PFSK-1 (cell line): Measurements from ENCODE around the gene NQO1.

ENCODE experiments used
- FOXP2 ChIP-seq: optimal IDR thresholded peaks from 2 replicates; pipeline ENCODE3; 2011; ENCODE audit warnings: borderline replicate concordance, control low read depth, inconsistent platforms; ENCODE audit not compliant: insufficient read depth; ENCODE audit errors: extremely low read length, extremely low read depth
- POLR2AphosphoS5 ChIP-seq: IDR thresholded peaks from 2 replicates; pipeline ENCODE4 v1.6.1; 2012; ENCODE audit warnings: low read depth, mild to moderate bottlenecking, control low read depth, low read length, moderate library complexity
- SIN3A ChIP-seq: IDR thresholded peaks from 2 replicates; pipeline ENCODE4 v1.6.1; 2012; ENCODE audit warnings: mild to moderate bottlenecking, low read length, moderate library complexity, borderline replicate concordance; ENCODE audit not compliant: insufficient read depth
- TAF1 ChIP-seq: IDR thresholded peaks from 2 replicates; pipeline ENCODE4 v1.6.1; 2012; ENCODE audit warnings: low read length, control low read depth, borderline replicate concordance; ENCODE audit not compliant: insufficient read depth
- TF ChIP-seq, protein P1 (sequence below), 2 experiments: IDR thresholded peaks; 2 replicates each; pipeline versions ENCODE4 v1.6.1 to v1.8.0; 2011 to 2012; ENCODE audit warnings: low read depth in 2 of 2, low read length in 2 of 2, control low read depth in 1 of 2, inconsistent platforms in 1 of 2, mild to moderate bottlenecking in 1 of 2, moderate library complexity in 1 of 2; ENCODE audit not compliant: insufficient read depth in 1 of 2

- TF ChIP-seq SIN3A (no peak), POLR2AphosphoS5 (no peak), TAF1 (no peak), FOXP2 (no peak)
- TF ChIP-seq, protein P1, sequence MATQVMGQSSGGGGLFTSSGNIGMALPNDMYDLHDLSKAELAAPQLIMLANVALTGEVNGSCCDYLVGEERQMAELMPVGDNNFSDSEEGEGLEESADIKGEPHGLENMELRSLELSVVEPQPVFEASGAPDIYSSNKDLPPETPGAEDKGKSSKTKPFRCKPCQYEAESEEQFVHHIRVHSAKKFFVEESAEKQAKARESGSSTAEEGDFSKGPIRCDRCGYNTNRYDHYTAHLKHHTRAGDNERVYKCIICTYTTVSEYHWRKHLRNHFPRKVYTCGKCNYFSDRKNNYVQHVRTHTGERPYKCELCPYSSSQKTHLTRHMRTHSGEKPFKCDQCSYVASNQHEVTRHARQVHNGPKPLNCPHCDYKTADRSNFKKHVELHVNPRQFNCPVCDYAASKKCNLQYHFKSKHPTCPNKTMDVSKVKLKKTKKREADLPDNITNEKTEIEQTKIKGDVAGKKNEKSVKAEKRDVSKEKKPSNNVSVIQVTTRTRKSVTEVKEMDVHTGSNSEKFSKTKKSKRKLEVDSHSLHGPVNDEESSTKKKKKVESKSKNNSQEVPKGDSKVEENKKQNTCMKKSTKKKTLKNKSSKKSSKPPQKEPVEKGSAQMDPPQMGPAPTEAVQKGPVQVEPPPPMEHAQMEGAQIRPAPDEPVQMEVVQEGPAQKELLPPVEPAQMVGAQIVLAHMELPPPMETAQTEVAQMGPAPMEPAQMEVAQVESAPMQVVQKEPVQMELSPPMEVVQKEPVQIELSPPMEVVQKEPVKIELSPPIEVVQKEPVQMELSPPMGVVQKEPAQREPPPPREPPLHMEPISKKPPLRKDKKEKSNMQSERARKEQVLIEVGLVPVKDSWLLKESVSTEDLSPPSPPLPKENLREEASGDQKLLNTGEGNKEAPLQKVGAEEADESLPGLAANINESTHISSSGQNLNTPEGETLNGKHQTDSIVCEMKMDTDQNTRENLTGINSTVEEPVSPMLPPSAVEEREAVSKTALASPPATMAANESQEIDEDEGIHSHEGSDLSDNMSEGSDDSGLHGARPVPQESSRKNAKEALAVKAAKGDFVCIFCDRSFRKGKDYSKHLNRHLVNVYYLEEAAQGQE (IDR thresholded peaks at IDR 0.05; ENCODE audit: insufficient read depth in 1 of 2, low read depth in 2 of 2, low read length in 2 of 2) = no peak
Measured at GRCh38 chr16:69724414-69724873, 1.9 kb downstream of the NQO1 start.
